PC-9 (cell line): ENCODE data around the gene LRP8.

Source experiments
- EZH2 ChIP-seq: fragments of 200-600 bp; sonication (generic); IDR thresholded peaks from 2 replicates; pipeline ENCODE4 v1.8.0; 2017; ENCODE audit warnings: antibody characterized with exemption, low read depth
- TF ChIP-seq, protein P1 (sequence below): fragments of 200-600 bp; sonication (generic); conservative IDR thresholded peaks from 2 replicates; pipeline ENCODE4 v1.6.1; 2017; ENCODE audit warnings: mixed run types, antibody characterized with exemption, mild to moderate bottlenecking, moderate library complexity

DNA sequence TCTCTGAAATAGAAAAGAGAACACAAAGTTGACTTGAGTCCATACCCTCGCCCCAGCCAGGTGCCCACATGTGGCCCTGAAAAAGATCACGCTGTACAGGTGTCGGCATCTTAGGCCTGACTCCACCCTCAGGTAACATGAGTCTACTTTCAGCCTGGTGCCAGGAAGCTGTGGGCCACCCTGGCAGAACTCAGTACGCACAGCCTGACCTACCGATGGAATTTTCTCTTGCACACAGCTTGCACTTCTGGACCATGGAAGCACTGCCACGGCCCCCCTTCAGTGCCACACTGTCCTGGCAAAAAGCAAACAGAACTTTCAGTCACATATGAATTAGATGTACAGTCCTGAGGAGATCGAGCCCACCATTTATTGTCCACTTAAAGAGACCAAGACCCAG is 109.7 kb downstream of the LRP8 start:
- TF ChIP-seq, protein P1, sequence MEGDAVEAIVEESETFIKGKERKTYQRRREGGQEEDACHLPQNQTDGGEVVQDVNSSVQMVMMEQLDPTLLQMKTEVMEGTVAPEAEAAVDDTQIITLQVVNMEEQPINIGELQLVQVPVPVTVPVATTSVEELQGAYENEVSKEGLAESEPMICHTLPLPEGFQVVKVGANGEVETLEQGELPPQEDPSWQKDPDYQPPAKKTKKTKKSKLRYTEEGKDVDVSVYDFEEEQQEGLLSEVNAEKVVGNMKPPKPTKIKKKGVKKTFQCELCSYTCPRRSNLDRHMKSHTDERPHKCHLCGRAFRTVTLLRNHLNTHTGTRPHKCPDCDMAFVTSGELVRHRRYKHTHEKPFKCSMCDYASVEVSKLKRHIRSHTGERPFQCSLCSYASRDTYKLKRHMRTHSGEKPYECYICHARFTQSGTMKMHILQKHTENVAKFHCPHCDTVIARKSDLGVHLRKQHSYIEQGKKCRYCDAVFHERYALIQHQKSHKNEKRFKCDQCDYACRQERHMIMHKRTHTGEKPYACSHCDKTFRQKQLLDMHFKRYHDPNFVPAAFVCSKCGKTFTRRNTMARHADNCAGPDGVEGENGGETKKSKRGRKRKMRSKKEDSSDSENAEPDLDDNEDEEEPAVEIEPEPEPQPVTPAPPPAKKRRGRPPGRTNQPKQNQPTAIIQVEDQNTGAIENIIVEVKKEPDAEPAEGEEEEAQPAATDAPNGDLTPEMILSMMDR: no peak
- TF ChIP-seq EZH2: no peak
